HG02623 (cell line): ENCODE measurements around the gene SLC41A2.
"Not testable (repeated sequence)": the region's sequence is repeated elsewhere in the genome, so short reads cannot be mapped to it uniquely, and the experiment has no call there.

ENCODE experiments used
- ATAC-seq: cut with Tn5 transposase; IDR thresholded peaks from one replicate; pipeline ENCODE4 v1.9.1; 2021; ENCODE audit warnings: moderate library complexity; ENCODE audit not compliant: unreplicated experiment

Gene SLC41A2

GRCh38 chr12:104964167-104964855 lies 6.2 kb upstream of the SLC41A2 start:
- no peak for ATAC-seq

GRCh38 chr12:104963757-104964156 lies 5.7 kb upstream of the SLC41A2 start:
- ATAC-seq = no peak

GRCh38 chr12:104960464-104960863 lies 2.4 kb upstream of the SLC41A2 start:
- ATAC-seq = no peak

- ATAC-seq = no peak
Measured at GRCh38 chr12:104959335-104959841, 1.3 kb upstream of the SLC41A2 start.

- no peak for ATAC-seq
Measured at GRCh38 chr12:104958805-104959334, 780 bp upstream of the SLC41A2 start.

GRCh38 chr12:104957719-104958000 lies 430 bp downstream of the SLC41A2 start:
- peak; percentile 22 for ATAC-seq

GRCh38 chr12:104956870-104957718 lies 996 bp downstream of the SLC41A2 start:
- no peak for ATAC-seq

- no peak for ATAC-seq
Measured at GRCh38 chr12:104955703-104956102, 2.4 kb downstream of the SLC41A2 start.

- no peak for ATAC-seq
Measured at GRCh38 chr12:104953323-104953722, 4.8 kb downstream of the SLC41A2 start.

- no peak for ATAC-seq
Measured at GRCh38 chr12:104952816-104953215, 5.3 kb downstream of the SLC41A2 start.

GRCh38 chr12:104951759-104952509 lies 6.2 kb downstream of the SLC41A2 start:
- no peak for ATAC-seq

GRCh38 chr12:104948716-104949115 lies 9.4 kb downstream of the SLC41A2 start:
- not testable (repeated sequence) for ATAC-seq

- no peak for ATAC-seq
Measured at GRCh38 chr12:104944252-104944651, 13.8 kb downstream of the SLC41A2 start.

GRCh38 chr12:104943401-104943800 lies 14.7 kb downstream of the SLC41A2 start:
- not testable (repeated sequence) for ATAC-seq

- no peak for ATAC-seq
Measured at GRCh38 chr12:104942075-104942474, 16.0 kb downstream of the SLC41A2 start.

GRCh38 chr12:104941454-104941853 lies 16.6 kb downstream of the SLC41A2 start:
- ATAC-seq = no peak

- no peak for ATAC-seq
Measured at GRCh38 chr12:104939089-104939488, 19.0 kb downstream of the SLC41A2 start.

GRCh38 chr12:104938371-104938770 lies 19.7 kb downstream of the SLC41A2 start:
- no peak for ATAC-seq

GRCh38 chr12:104935886-104936285 lies 22.2 kb downstream of the SLC41A2 start:
- no peak for ATAC-seq

GRCh38 chr12:104933778-104934177 lies 24.3 kb downstream of the SLC41A2 start:
- ATAC-seq = no peak

- no peak for ATAC-seq
Measured at GRCh38 chr12:104933128-104933527, 25.0 kb downstream of the SLC41A2 start.
